ENCODE data around the gene B3GNT5.

Gene B3GNT5

DNA sequence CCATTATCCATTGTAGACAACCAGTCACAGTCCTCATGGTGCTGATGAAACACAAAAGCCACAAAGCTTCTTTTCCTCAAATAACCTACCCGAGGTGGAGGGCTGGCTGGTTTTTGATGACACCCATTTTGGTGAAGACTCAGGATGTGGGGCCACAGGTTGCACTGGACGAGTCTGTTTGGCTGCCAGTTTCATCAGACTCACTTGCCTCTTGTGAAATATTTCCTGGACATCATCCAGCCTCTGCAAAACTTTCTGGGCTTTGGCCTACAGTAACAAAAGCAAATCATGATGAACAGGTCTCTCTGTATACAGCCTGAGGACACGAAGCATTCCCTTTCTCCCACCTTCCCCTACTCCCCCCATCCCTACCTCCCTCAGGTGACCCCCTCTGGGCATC, 42.2 kb downstream of the B3GNT5 start:
- no peak for DNase-seq

DNA sequence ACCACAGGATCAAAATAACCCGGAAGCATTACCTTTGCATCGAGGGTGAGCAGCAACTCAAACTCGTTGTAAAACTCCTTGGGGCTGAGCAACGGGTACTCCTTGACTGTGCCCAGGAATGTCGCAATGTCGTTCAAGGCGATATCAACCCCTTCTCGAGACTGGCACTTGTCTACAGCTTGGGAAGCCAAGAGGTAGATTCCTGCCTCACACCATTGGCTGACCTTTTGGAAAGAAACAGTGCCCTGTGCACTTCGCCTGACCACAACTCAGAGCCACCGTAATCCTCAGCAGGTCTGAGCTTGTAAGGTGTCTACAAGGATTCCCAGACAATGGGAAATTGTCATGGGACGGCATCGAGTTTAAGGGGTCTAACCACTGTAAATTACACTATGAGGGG, 43.9 kb downstream of the B3GNT5 start:
- DNase-seq: no peak

DNA sequence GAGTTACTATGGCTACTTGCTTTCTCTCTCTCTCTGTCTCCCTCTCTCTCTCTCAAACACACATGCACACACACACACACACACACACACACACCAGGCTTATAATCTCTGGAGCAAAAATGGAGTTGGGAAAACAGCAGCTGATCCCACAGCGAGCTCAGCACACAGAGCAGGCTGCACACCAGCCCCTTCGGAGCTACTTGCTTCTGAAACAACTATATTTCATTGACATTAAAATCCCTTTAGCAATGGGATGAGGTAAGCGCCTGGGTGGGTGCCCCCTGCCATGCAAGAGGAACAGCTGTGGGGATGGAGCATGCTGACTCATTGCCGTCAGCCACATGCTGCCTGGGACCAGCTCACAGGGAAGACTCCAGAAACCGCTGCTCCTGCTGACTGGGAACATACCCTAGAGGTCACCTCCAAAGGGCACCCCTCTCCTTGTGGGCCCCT, 45.7 kb downstream of the B3GNT5 start:
- DNase-seq: no peak

DNA sequence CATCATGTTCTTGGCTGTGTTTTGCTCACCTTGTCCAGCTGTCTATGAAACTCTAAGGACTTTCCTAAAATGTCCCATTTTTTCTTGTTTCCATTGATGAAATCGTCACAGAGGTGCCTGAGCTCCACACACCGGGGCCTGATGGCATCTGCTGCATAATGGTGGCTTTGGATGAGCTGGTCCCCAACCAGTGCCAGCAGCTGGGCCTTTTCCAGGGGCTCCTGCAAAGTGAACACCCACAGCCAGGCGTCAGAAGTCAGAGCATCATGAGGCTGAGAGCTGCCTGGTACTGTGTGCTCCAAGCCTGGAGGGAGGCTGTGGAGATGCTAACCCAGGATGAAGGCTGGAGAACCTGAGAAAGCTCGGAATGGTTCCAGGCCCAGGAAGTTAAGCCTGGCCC, 46.9 kb downstream of the B3GNT5 start:
- no peak for DNase-seq

DNA sequence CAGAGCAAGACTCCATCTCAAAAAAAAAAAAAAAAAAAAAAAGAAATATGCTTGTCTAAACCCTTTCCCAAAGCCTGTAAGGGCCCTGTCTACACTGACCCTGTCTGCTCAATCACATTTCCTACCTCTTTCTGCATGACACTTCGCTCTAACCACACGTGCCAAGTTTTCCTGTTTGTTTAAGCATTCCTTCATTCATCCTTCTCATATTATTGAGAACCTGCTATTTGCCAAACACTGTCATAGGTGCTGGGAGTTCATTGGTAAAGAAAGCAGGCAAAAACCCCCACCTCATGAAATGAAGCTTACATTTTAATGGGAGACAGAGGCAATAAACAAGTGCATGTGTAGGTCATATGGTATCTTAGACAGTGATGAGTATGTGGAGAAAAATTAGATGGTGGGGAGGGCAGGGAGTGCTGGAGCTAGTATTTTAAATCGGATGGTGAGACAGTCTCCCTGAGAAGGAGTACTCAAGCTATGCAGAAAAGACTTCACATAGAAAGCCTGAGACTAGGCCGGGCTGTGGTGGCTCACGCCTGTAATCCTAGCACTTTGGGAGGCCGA, 48.0 kb downstream of the B3GNT5 start:
- no peak for DNase-seq

DNA sequence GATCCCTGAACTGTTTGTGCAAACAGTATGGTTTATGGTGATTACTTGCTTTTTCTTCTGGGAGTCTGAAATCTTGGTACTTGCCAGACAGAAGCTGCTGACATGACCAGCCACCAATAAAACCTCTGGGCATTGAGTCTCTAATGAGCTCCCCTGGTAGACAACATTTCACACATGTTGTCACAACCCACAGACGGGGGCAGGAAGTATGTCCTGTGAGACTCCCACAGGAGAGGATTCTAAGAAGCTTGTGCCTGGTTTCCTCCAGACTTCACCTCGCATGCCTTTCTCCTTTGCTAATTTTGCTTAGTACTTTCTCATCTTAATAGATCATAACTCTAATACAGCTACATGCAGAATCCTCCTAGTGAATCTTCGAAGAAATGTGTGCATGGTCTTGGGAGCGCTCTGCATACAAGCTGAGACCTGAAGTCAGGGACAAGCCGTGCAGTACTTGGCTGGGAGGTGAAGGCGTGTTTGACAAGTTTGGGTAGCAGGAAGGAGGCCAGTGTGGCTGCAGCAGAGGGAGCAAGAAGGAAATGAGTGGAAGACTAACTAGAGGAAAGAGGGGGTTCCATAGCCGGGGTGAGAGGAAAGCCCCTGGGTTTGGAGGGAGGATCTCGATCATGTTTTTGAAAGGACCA, 49.0 kb downstream of the B3GNT5 start:
- no peak for DNase-seq

DNA sequence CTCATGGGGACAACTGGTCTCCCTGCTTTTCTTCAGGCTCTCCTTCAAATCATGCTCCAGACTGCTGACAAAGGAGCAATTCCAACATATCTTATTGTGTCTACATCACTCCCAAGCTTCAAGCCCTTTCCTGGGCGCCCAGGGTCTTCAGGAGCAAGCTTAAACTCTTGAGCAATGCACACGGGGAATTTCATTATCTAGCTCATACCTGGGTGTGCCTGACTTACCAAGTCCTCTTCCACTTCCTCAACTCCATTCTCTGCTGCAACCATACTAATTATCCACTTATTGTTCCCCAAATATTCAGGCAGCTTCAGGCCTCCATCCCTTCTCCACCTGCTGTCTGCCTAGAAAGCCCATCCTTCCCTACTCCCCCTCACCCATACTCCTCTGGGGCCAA, 50.6 kb downstream of the B3GNT5 start:
- no peak for DNase-seq

DNA sequence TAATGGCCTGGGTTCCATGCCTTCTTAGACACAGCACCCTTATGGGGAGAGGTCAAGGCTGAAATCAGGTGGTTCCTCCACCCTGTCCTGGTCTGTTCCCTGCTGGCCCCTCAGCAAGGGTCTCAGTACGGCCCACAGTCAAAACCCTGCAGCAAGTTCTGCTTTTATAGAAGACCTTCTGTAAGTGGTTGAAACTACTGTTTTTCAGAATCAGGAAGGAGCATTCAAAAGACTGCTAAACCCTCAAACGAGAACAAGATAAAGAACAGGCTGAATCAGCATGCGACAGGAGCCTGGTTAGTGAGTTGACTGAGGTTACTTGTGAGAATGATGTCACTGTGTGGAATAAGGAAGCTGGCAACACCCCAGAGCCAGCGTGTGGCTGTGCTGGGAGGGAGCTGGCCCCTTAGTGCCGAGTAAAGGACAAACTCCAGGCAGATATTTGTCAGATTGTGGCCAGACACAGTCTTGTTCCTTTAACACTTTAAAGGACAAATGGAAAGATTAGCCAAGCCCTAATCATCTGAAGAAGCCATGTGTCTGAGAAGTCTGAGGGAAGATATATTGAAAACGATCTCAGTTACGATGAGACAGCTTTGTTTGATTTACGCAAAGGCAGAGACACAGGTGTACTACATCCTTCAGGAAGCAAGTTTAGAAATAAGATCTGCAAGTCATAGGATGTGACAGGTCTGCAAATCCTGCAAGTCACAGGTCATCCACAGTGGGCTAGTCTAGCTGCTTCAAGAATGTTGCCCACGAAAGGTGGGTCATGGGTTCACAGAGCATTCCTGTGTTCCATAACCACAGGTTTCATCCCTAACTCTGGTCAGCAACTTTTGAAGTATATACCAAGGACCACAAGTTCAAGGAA, 54.0 kb downstream of the B3GNT5 start:
- DNase-seq: no peak

DNA sequence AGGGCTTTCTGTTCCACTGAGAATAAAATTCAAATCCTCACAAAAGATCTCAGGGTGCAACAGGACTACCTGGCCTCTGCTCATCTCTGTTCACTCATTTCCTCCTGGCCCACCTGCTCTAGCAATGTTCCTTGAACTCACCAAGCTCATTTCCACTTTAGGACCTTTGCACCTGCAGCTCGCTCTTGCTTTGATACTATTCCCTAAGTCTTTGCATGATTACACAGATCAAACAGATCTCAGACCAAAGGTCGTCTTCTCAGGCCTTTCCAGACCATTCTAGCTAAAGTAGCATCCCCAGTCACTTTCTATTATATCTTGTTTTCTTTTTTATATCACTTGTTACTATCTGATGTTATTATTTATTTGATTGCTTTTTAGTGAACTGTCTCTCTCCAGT, 54.7 kb downstream of the B3GNT5 start:
- DNase-seq: no peak

DNA sequence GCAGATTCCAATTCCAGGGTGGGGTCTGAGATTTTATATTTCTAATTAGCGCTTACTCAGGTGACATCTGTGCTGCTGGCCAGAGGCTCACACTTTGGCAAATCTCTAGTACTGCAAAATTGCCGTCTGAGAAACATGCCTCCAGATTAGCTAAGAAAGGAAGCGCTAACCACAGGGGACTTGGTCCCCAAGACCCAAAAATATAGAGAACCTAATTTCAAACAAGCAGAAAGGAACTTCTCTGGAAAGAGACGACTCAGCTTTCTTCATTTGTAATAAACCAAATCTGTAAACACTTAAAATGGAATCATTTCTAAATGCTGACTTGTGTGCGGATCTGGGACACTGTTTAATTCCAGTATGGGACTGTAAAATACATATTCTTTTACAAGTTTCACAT, 55.7 kb downstream of the B3GNT5 start:
- DNase-seq: no peak

DNA sequence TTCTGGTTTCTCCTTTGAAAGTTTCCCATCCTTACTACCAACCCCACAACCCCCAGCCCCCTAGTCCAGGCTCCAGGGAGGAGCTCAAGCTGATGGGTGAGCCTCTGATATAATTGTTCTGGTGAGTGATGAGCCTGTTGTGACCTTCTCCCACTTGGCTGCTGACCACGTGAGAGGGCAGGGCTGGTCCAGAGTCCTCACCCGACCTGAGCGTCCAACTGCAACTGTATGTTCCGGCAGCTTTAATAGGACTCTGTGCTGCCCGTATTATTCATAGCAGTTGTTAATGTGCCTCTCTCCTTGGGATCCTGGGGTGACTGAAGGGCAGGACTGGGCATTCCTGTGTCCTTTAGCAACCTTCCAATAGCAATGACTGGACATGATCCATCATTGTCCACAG, 56.2 kb downstream of the B3GNT5 start:
- DNase-seq: no peak

DNA sequence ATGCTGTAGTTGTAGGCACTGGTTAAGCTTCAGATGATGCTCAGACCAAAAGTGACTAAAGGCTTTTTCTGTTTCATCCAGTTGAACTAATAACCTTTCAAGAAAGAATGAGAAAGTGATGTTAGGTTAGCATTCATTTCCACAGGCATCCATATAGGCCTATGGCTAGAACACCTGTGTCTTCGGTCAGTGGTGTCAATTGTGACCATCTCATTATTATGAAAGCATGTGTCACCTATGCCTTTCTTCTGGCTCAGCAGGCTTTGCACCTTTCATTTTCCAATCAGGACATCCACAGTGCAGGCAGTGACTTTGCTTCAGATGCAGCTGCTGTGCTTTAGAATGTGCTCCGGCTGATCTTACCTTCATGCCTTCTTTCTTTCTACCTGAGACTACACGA, 57.9 kb downstream of the B3GNT5 start:
- DNase-seq: no peak

DNA sequence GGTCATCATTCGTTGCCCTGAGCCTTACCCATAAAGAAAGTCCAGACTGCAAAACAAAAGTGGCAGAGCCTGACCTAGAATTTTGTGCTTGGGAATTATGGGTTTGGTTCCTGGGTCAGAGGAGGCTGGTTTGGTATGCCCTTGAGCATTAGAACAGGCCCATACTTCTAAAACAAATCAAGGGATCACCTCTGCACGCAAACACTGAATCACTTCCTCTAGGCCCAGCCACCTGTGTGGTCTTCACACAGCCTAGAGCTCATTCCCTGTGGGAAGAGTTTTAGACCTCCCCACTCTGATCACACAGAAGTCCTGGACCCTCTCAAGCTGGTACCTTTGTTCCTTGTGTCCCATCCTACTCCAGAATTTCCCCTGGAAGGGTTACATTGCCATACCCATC, 59.4 kb downstream of the B3GNT5 start:
- no peak for DNase-seq

DNA sequence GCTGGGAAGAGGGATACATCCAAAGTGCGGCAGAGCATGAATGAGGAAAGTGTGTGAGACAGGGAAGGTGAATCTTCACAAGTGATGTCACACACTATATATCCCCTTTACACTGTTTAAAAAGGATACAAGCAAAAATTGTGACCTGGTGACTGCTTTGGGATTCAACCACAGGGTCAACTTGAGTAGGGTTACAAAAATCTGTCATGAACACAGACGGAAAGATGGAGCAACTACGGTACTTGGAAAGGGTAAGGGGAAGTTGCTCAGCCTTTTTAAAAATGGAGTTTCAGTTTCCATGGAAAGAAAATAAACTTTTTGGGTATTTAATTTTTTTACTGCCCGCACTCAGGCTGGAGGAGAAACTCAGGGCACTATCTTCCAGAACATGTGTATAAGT, 60.3 kb downstream of the B3GNT5 start:
- no peak for DNase-seq

DNA sequence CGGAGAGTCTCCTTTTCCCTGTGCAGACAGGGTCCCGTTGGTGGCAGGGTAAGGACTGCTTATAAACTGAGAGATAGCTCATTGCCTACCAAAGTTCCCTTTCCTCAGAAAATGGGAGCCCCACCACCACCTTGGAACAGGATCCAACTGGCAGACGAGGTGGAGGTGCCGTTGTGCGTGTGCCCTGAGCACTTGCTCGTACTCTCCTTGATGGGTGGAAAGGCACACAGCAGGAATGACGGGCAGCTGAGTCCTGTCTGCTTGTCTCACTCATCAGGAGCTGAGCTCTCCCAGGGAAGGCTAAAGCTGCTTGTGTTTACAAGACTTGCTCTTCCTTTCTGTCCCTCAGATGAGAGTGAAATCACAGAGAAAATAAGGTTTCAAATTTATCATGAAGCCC, 60.7 kb downstream of the B3GNT5 start:
- no peak for DNase-seq

DNA sequence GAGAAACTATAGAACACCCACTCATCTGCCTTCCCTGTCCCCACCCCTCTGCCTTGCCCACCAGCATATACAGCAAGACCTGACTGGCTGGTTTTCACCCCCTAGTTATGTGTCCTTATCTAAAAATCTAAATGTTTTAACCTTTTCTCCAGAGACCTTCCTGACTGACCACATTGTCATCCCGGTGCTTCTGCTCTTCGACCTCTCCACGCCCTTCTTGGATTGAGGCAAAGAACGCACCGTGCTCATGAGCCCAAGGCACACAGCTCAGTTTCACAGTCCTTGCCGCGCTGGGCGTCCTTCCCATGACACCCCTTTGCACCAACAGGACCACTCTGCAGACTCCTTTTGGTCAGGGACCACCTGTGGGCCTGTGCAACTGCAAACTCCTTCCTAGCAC, 62.7 kb downstream of the B3GNT5 start:
- no peak for DNase-seq

DNA sequence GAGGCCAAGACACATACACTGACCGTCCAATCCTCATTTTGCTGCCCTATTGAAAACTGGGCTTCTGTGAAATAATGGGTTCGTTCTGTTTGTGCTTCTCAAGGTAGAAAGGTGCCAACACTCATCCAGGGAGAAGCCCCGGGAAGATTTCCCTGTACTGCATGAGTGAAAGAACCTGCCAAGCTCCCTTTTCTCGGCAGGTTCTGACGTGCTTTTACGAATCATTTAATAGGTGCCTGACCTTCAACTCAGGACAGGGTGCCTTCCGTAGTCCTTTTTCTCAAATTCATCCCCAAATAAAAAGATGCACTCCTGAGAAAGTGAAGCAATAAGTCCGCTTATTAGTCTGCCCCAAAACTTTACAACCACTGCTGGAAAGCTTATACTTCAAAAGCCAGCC, 64.2 kb downstream of the B3GNT5 start:
- DNase-seq: no peak

DNA sequence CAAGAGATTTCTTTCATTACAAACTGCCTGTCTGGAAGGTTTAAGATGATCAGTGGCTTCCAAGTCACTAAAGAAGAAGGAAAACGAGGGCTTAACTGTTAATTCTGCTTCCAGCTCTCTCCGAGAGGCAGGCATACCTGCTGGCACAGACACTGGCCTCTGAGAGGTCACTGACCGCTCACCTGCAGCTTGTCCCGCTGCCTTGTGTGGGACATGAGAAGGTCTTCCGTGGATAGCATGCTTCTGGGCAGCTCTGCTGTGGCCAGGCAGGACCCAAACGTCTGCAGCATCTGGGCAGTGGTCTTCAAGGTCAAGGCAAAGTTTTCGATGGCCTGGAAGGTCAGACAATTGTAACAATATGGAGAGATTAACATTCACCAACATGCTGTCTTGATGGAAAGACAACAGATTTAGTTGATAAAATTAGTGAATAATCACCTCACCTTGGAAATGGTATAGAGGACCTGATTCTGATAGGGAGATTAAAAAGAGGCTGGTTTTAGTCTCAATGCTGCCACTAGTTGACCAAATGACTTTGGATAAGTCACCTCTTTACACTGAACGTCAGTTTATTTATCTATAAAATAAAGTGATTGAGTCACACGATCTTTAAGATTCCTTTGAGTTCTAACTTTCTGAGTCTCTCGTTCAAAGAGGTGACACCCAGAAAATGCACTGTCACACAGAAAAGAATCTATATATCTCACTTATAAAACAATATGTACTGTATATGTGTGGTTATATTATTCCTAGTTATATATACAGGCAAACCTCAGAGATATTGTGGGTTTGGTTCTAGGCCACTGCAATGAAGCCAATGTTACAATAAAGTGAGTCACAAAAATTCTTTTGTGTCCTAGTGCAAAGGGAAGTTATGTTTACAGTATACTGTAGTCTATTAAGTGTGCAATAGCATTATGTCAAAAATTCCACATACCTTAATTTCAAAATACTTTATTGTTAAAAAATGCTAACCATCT, 65.1 kb downstream of the B3GNT5 start:
- DNase-seq: no peak

DNA sequence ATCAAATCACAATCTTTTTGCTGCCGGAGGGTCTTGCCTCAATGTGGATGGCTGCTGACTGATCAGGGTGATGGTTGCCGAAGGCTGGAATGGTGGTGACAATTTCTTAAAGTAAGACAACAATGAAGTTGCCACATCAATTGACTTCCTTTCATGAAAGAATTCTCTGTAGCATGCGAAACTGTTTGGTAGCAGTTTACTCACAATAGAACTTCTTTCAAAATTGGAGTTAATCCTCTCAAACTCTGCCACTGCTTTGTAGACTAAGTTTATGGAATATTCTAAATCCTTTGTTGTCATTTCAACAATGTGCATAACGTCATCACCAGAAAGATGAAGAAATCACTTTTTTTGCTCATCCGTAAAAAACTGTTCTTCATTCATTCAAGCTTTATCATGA, 65.8 kb downstream of the B3GNT5 start:
- no peak for DNase-seq

DNA sequence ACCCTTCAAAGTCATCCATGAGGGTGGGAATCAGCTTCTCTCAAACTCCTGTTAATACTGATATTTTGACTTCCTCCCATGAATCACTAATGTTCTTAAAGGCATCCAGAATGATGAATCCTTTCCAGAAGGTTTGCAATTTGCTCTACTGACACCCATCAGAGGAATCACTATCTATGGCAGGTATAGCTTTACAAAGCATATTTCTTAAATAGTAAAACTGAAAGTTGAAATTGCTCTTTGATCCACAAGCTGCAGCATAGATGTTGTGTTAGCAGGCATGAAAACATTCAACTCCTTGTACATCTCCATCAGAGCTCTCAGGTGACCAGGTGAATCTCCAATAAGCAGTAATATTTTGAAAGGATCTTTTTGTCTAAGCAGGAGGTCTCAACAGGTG, 66.3 kb downstream of the B3GNT5 start:
- no peak for DNase-seq
